ENCODE results near the gene NBEA.

NBEA gene

GRCh38 chr13:35278917-35279316, 336.8 kb downstream of the NBEA start:
- TF ChIP-seq CTCF (conservative IDR thresholded peaks at IDR 0.05; ENCODE audit: low read length), result no peak
- no peak for DNase-seq (ENCODE audit: low read depth)
- no peak overlapping the region for H3K4me3 ChIP-seq (ENCODE audit: low read length)

- no peak for DNase-seq (ENCODE audit: low read depth)
- no peak overlapping the region for H3K4me3 ChIP-seq (ENCODE audit: low read length)
- no peak for TF ChIP-seq CTCF (conservative IDR thresholded peaks at IDR 0.05; ENCODE audit: low read length)
These were observed 337.4 kb downstream of the NBEA start for GRCh38 chr13:35279500-35279899.

GRCh38 chr13:35283856-35284255, 341.8 kb downstream of the NBEA start:
- peak; percentile 22 for DNase-seq (ENCODE audit: low read depth)
- no peak for TF ChIP-seq CTCF (conservative IDR thresholded peaks at IDR 0.05; ENCODE audit: low read length)
- H3K4me3 ChIP-seq (ENCODE audit: low read length), result no peak overlapping the region

GRCh38 chr13:35285677-35286076, 343.6 kb downstream of the NBEA start:
- DNase-seq (ENCODE audit: low read depth), result no peak
- no peak overlapping the region for H3K4me3 ChIP-seq (ENCODE audit: low read length)
- no peak for TF ChIP-seq CTCF (conservative IDR thresholded peaks at IDR 0.05; ENCODE audit: low read length)

- no peak for TF ChIP-seq CTCF (conservative IDR thresholded peaks at IDR 0.05; ENCODE audit: low read length)
These were observed 350.3 kb downstream of the NBEA start for GRCh38 chr13:35292329-35292728.

GRCh38 chr13:35293579-35294226, 351.6 kb downstream of the NBEA start:
- H3K4me3 ChIP-seq (ENCODE audit: low read length), result no peak overlapping the region
- no peak for DNase-seq (ENCODE audit: low read depth)
- no peak for TF ChIP-seq CTCF (conservative IDR thresholded peaks at IDR 0.05; ENCODE audit: low read length)

More at GRCh38 chr13:35292329-35292728, 350.3 kb downstream of the NBEA start:
- H3K4me3 ChIP-seq (ENCODE audit: low read length), result no peak overlapping the region
- no peak for DNase-seq (ENCODE audit: low read depth)

GRCh38 chr13:35309706-35310105, 367.6 kb downstream of the NBEA start:
- no peak for DNase-seq (ENCODE audit: low read depth)
- no peak for TF ChIP-seq CTCF (conservative IDR thresholded peaks at IDR 0.05; ENCODE audit: low read length)

More at GRCh38 chr13:35309706-35310105, 367.6 kb downstream of the NBEA start:
- no peak overlapping the region for H3K4me3 ChIP-seq (ENCODE audit: low read length)
